ENCODE data around the gene CHPF. TPM values are rescaled to one million over a fixed set of nuclear protein-coding genes. Genes with fewer than 3 reads are reported as not detected.

CHPF gene
- total and polyA plus RNA-seq, 2 experiments from 2014 or later: 180 to 315 TPM

DNA sequence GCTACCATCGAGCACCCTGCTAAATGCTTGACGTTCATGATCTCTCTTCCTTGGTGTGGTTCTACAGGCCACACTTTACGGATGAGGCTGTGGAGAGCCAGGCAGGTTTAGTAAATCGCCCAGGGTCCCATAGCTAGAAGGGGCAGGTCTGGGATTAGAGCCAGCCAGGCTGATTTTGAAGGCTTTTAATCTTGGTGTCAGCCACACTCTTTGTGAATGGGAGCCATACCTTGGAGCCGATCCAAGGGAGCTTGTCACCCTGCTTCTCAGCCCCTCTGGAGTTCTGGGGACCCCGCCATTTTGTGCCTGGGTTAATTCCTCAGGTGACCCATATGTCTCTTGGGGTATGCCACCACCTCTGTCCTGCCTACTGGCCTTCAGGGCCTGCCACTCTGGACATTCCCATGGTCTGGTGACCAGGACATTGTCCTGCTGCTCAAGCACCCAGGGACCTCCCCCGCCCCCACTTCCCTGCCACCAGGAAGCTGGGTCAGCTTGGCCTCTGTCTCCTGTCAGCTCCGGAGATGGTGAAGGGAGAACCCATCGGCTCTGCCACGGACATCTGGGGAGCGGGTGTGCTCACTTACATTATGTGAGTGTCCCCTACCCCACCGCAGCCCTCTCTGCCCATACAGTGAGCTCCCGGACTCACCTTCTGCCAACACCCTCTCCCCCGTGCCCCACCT lies 52.2 kb downstream of the CHPF start:
- TF ChIP-seq EZH2 (IDR thresholded peaks at IDR 0.05; ENCODE audit: borderline replicate concordance) (no peak), EZH2phosphoT487 (IDR thresholded peaks at IDR 0.05; ENCODE audit: low read depth, severe bottlenecking, unreplicated experiment) (no peak)
- TF ChIP-seq, protein P1, sequence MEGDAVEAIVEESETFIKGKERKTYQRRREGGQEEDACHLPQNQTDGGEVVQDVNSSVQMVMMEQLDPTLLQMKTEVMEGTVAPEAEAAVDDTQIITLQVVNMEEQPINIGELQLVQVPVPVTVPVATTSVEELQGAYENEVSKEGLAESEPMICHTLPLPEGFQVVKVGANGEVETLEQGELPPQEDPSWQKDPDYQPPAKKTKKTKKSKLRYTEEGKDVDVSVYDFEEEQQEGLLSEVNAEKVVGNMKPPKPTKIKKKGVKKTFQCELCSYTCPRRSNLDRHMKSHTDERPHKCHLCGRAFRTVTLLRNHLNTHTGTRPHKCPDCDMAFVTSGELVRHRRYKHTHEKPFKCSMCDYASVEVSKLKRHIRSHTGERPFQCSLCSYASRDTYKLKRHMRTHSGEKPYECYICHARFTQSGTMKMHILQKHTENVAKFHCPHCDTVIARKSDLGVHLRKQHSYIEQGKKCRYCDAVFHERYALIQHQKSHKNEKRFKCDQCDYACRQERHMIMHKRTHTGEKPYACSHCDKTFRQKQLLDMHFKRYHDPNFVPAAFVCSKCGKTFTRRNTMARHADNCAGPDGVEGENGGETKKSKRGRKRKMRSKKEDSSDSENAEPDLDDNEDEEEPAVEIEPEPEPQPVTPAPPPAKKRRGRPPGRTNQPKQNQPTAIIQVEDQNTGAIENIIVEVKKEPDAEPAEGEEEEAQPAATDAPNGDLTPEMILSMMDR (IDR thresholded peaks at IDR 0.05; ENCODE audit: poor library complexity): no peak
- no peaks in the 10 kb centered on the region for H3K9me2 ChIP-seq (replicated peaks; ENCODE audit: insufficient read depth)
- H3K4me1 ChIP-seq (ENCODE audit: insufficient read depth): no peaks in the 10 kb centered on the region
- no peak overlapping the region for H3K27ac ChIP-seq
- H3K4me3 ChIP-seq: no peak overlapping the region
- no peaks in the 10 kb centered on the region for H3K9me3 ChIP-seq (ENCODE audit: low read depth)
- peaks cover 52% of the 10 kb centered on the region for H3K27me3 ChIP-seq
- H3K79me2 ChIP-seq: no peaks in the 10 kb centered on the region
- H3K36me3 ChIP-seq (replicated peaks; ENCODE audit: insufficient read depth, low read depth): no peaks in the 10 kb centered on the region
- H2AFZ ChIP-seq: no peak overlapping the region
- no peak overlapping the region for H3K4me2 ChIP-seq
- 92% methylated on average over 11 of the region's 14 CpGs for WGBS (ENCODE audit: low lambda C conversion rate, missing lambda C conversion rate)
- no peak for DNase-seq (ENCODE audit: low spot score)
- no peaks in the 10 kb centered on the region for H4K20me1 ChIP-seq (ENCODE audit: insufficient read depth, poor library complexity, severe bottlenecking)

DNA sequence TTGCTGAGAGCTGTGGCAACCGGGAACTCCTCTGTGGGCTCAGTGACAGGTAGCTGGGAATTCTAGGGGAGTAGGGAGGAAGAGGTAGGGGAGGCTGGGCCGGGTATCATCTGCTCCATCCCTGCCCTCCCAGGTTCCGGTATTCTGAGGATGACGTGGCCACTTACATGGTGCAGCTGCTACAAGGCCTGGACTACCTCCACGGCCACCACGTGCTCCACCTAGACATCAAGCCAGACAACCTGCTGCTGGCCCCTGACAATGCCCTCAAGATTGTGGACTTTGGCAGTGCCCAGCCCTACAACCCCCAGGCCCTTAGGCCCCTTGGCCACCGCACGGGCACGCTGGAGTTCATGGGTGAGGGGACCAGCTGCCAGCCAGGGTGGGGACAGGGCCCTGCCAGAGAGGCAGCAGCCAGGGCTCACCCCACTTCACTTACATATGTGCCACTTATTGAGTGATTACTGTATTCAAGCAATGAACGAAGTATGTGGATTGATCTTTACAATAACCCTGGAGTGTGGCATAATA lies 52.9 kb downstream of the CHPF start:
- WGBS (ENCODE audit: low lambda C conversion rate, missing lambda C conversion rate): 96% methylated on average over 8 of the region's 10 CpGs

DNA sequence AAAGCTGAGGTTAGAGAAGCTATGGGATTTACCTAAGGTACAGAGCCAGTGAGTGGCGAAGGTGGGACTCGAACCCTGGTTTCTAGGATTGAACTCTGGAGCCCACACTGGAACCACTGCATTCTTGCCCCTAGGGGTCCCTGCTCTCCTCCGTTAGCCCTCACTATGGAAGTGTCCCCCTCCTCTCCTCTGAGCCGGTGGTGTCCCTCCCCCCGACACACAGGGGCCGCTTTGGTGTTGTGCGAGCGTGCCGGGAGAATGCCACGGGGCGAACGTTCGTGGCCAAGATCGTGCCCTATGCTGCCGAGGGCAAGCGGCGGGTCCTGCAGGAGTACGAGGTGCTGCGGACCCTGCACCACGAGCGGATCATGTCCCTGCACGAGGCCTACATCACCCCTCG lies 53.4 kb downstream of the CHPF start:
- 90% methylated on average over 23 of the region's 23 CpGs for WGBS (ENCODE audit: low lambda C conversion rate, missing lambda C conversion rate)
- no peak overlapping the region for H3K4me3 ChIP-seq
- TF ChIP-seq EZH2 (IDR thresholded peaks at IDR 0.05; ENCODE audit: borderline replicate concordance): no peak
- TF ChIP-seq, protein P1 (IDR thresholded peaks at IDR 0.05; ENCODE audit: poor library complexity): no peak
- TF ChIP-seq EZH2phosphoT487 (IDR thresholded peaks at IDR 0.05; ENCODE audit: low read depth, severe bottlenecking, unreplicated experiment): no peak
- no peak overlapping the region for H3K27ac ChIP-seq
- H3K36me3 ChIP-seq (replicated peaks; ENCODE audit: insufficient read depth, low read depth): no peaks in the 10 kb centered on the region
- H3K9me3 ChIP-seq (ENCODE audit: low read depth): no peaks in the 10 kb centered on the region
- peaks cover 53% of the 10 kb centered on the region for H3K27me3 ChIP-seq
- H3K4me2 ChIP-seq: no peak overlapping the region
- no peaks in the 10 kb centered on the region for H3K79me2 ChIP-seq
- H4K20me1 ChIP-seq (ENCODE audit: insufficient read depth, poor library complexity, severe bottlenecking): no peaks in the 10 kb centered on the region
- H3K9me2 ChIP-seq (replicated peaks; ENCODE audit: insufficient read depth): no peaks in the 10 kb centered on the region
- no peak overlapping the region for H2AFZ ChIP-seq
- DNase-seq (ENCODE audit: low spot score): no peak
- H3K4me1 ChIP-seq (ENCODE audit: insufficient read depth): no peaks in the 10 kb centered on the region

More for the DNA sequence above, 52.9 kb downstream of the CHPF start:
- Histone ChIP-seq H3K9me3 (ENCODE audit: low read depth) (no peaks in the 10 kb centered on the region), H3K9me2 (replicated peaks; ENCODE audit: insufficient read depth) (no peaks in the 10 kb centered on the region), H4K20me1 (ENCODE audit: insufficient read depth, poor library complexity, severe bottlenecking) (no peaks in the 10 kb centered on the region), H2AFZ (no peak overlapping the region), H3K4me2 (no peak overlapping the region), H3K79me2 (no peaks in the 10 kb centered on the region), H3K36me3 (replicated peaks; ENCODE audit: insufficient read depth, low read depth) (no peaks in the 10 kb centered on the region), H3K4me3 (no peak overlapping the region), H3K4me1 (ENCODE audit: insufficient read depth) (no peaks in the 10 kb centered on the region), H3K27ac (no peak overlapping the region), H3K27me3 (peaks cover 51% of the 10 kb centered on the region)
- DNase-seq (ENCODE audit: low spot score): no peak
- TF ChIP-seq EZH2 (IDR thresholded peaks at IDR 0.05; ENCODE audit: borderline replicate concordance) (no peak), EZH2phosphoT487 (IDR thresholded peaks at IDR 0.05; ENCODE audit: low read depth, severe bottlenecking, unreplicated experiment) (no peak)
- TF ChIP-seq, protein P1 (IDR thresholded peaks at IDR 0.05; ENCODE audit: poor library complexity): no peak

Data from hepatocyte (in vitro differentiated cells).